MM.1S (cell line): ENCODE measurements around the gene NME7.

ENCODE experiments used
- CTCF ChIP-seq: fragments of 300-600 bp; sonication (generic); IDR thresholded peaks from 2 replicates; pipeline ENCODE4 v1.5.1; 2016; ENCODE audit warnings: antibody characterized with exemption, low read length, mixed read lengths
- EZH2phosphoT487 ChIP-seq: fragments of 300-600 bp; sonication (generic); IDR thresholded peaks from 2 replicates; pipeline ENCODE4 v1.6.1; 2018; ENCODE audit warnings: antibody characterized with exemption, low read length

GRCh38 chr1:169186106-169186505 lies 181.5 kb downstream of the NME7 start:
- no peak for TF ChIP-seq CTCF
- TF ChIP-seq EZH2phosphoT487, result no peak
